Gastroesophageal sphincter (tissue), 3 donors: ENCODE results near the gene KLHL6.

Source experiments
- CTCF ChIP-seq, 4 experiments: fragments of 200-600 bp in 2 of 4; fragments of 450-650 bp in 2 of 4; sonication (generic) in 1 of 4; IDR thresholded peaks; one replicate each; pipeline ENCODE4 v1.5.1; 2017 to 2019; ENCODE audit warnings: antibody characterized with exemption in 4 of 4, mild to moderate bottlenecking in 2 of 4, moderate library complexity in 2 of 4
- POLR2A ChIP-seq, 2 donors: fragments of 450-650 bp; IDR thresholded peaks; one replicate each; pipeline ENCODE4 v1.6.1; 2017; ENCODE audit warnings: antibody characterized with exemption in 2 of 2, mild to moderate bottlenecking in 2 of 2, moderate library complexity in 1 of 2
- POLR2AphosphoS5 ChIP-seq: sonication (generic); formaldehyde crosslinking; IDR thresholded peaks from one replicate; pipeline ENCODE4 v1.6.1; 2017; ENCODE audit warnings: antibody characterized with exemption

GRCh38 chr3:183477801-183478456, 77.6 kb downstream of the KLHL6 start:
- TF ChIP-seq CTCF (IDR thresholded peaks at IDR 0.05): no peak
- TF ChIP-seq POLR2A (IDR thresholded peaks at IDR 0.05): no peak
- no peak for TF ChIP-seq POLR2AphosphoS5
